ENCODE measurements around the gene PHACTR1.

DNA sequence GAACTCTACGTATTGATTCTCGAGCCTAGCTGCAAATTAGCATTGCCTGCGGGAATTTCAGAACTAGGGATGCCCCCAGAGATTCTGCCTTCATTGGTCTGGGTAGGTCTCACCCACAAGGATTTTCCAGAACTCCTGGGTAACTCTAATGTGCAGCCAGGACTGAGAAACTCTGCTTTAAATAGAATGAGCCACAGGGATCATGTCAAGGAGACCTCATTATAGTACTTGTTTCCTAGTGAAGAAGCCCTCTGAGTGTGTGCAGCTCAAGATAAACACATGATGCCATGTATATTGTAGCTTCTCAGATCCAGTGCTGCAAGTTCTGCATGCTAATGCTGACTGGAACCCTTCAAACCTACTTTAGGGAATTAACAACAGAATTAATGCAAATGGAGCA lies 179.2 kb downstream of the PHACTR1 start:
- TF ChIP-seq, protein P1, sequence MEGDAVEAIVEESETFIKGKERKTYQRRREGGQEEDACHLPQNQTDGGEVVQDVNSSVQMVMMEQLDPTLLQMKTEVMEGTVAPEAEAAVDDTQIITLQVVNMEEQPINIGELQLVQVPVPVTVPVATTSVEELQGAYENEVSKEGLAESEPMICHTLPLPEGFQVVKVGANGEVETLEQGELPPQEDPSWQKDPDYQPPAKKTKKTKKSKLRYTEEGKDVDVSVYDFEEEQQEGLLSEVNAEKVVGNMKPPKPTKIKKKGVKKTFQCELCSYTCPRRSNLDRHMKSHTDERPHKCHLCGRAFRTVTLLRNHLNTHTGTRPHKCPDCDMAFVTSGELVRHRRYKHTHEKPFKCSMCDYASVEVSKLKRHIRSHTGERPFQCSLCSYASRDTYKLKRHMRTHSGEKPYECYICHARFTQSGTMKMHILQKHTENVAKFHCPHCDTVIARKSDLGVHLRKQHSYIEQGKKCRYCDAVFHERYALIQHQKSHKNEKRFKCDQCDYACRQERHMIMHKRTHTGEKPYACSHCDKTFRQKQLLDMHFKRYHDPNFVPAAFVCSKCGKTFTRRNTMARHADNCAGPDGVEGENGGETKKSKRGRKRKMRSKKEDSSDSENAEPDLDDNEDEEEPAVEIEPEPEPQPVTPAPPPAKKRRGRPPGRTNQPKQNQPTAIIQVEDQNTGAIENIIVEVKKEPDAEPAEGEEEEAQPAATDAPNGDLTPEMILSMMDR (IDR thresholded peaks at IDR 0.05), result no peak
- no peak for TF ChIP-seq EP300 (IDR thresholded peaks at IDR 0.05)
- TF ChIP-seq POLR2A (IDR thresholded peaks at IDR 0.05), result no peak
- no peak for TF ChIP-seq POLR2AphosphoS5 (IDR thresholded peaks at IDR 0.05)

All from stomach (tissue), 4 donors.